HG02763 (cell line): ENCODE results near the gene RAB6B.

ENCODE experiments used
- ATAC-seq: cut with Tn5 transposase; IDR thresholded peaks from one replicate; pipeline ENCODE4 v1.9.1; 2021; ENCODE audit warnings: mild to moderate bottlenecking, moderate library complexity; ENCODE audit not compliant: unreplicated experiment

RAB6B gene

DNA sequence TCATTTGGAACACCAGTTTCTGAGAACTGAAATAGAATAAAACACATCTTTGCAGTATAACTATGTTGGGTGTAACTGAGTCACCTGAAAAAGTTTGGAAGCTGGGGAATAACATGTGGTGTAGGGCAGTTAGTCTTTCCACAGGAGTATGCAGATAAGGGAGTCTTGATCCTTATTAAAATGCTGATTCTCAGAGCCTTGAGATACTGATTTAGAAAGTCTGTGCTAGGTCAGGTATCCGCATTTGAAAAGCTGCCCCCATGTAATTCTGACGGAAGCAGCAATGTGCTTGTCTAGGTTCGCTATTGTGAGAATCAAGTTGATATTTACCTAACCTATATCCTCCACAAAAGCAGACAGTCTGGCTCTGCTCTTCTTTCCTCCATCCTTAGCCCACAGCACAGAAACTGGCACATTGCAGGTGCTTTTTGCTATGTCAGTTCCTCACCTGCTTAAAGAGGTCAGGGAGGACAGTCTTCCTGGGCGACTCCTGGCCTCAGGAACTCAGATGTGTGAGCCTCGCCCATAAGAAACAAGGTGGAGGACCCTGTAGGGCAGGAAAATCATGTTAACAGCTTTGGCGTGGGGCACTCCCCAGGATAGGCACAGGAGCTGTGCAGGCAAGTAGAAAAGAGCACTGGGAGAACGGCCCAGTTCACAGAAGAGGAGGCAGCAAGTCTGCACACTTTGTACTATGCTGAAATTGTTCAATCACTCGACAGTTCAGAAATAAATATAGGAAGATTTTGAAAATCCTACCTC, 117.7 kb downstream of the RAB6B start:
- no peak for ATAC-seq

DNA sequence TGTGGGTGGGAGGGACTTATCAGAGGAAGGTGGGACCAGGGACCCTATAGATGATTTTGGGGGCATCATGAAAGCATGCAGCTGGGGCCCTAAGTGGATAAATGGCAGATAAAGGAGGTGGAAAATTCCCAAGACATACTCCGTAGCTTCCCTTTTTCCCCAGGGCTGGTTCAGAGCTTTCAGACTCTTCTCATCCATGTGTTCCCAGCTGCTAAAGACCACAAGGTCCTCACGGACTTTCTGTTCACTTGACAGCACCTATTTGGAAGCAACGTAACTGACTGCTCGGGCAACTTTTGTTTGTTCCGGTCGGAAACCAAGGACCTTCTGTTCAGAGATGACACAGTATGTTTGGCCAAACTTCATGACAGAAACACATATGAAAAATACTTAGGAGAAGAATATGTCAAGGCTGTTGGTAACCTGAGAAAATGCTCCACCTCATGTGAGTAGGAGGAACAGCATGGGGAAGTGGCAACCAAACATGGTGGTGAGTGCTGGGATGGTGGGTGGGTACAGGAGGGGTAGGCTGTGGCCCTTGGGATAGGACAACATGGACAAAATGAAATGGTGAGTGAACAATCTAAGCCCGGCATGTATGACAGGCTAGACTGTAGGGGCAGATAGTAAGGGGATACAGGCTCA, 118.8 kb downstream of the RAB6B start:
- no peak for ATAC-seq

DNA sequence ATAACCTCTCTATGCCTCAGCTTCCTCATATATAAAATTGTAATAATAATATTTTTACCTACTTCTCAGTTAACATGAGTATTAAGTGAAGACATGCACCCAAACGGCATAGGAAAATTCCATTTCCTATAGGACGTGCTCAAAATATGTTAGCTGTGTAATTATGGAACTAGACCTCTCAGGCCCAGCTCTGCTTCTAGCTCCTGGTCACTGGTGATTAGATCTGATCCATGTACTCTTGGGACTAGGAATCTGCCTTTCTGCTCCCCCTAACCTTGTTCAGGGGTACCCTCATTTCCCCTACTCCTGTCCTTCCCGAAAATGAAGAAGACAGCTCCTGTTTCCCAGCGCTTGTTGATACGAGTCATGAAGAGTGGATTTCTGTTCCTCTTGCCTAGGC, 119.8 kb downstream of the RAB6B start:
- ATAC-seq, result no peak

DNA sequence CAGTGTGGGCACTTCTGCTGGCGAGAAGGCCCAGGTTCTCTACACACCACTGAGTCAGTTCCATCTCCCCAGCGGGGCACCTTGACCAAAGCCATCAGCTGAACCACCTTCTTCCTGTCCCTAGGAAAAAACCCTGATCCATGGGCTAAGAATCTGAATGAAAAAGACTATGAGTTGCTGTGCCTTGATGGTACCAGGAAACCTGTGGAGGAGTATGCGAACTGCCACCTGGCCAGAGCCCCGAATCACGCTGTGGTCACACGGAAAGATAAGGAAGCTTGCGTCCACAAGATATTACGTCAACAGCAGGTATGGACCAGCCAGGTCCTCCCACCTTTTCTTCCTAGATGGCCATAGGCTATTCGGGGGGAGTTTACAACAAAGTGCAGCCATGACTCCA, 120.4 kb downstream of the RAB6B start:
- no peak for ATAC-seq
